HepG2 (cell line): ENCODE data around the gene CMTM8. TPM values are rescaled to one million over a fixed set of nuclear protein-coding genes. Genes with fewer than 3 reads are reported as not detected.

Experiments used
- ARHGAP35 ChIP-seq: sonication (generic); formaldehyde crosslinking; IDR thresholded peaks from 2 replicates; pipeline ENCODE4 v1.9.0; 2022; ENCODE audit warnings: mild to moderate bottlenecking, inconsistent platforms, moderate library complexity, missing genetic modification reagents, borderline replicate concordance
- GPBP1L1 ChIP-seq: sonication (generic); formaldehyde crosslinking; IDR thresholded peaks from 2 replicates; pipeline ENCODE4 v1.5.0; 2020; ENCODE audit warnings: mild to moderate bottlenecking, missing genetic modification reagents
- RNF219 ChIP-seq: sonication (generic); formaldehyde crosslinking; IDR thresholded peaks from 2 replicates; pipeline ENCODE4 v1.5.0; 2020; ENCODE audit warnings: mild to moderate bottlenecking, missing genetic modification reagents
- TRIM24 ChIP-seq: sonication (generic); formaldehyde crosslinking; IDR thresholded peaks from 2 replicates; pipeline ENCODE4 v1.8.0; 2022; ENCODE audit warnings: mild to moderate bottlenecking, missing genetic modification reagents
- ZMAT3 ChIP-seq: sonication (generic); formaldehyde crosslinking; conservative IDR thresholded peaks from 2 replicates; pipeline ENCODE4 v1.7.0; 2021; ENCODE audit warnings: missing genetic modification reagents
- ZNF782 ChIP-seq: sonication (generic); formaldehyde crosslinking; IDR thresholded peaks from 2 replicates; pipeline ENCODE4 v1.4.0; 2020; ENCODE audit warnings: missing genetic modification reagents, mild to moderate bottlenecking, borderline replicate concordance
- polyA plus RNA-seq, 8 experiments: library from polyadenylated mRNA; depleted of rRNA in 3 of 8; stranded (reverse) in 7 of 8; unstranded in 1 of 8; fragments of >200 nt; fragmentation: Illumina TruSeq in 4 of 8; extraction: Trizol in 4 of 8; gene quantifications; 2 replicates each; pipeline versions ENCODE4 v1.2.1 to v1.2.3, GENCODE V29; 2011 to 2016; ENCODE audit warnings: low read depth in 4 of 8, missing spikeins in 1 of 8, mixed read lengths in 1 of 8; ENCODE audit not compliant: insufficient read depth in 1 of 8
- total RNA-seq, 5 experiments: library from RNA; depleted of rRNA; stranded (reverse); fragments of >200 nt; fragmentation: Illumina TruSeq; extraction: Trizol; gene quantifications; 2 replicates each; pipeline ENCODE4 v1.2.3, GENCODE V29; 2016; ENCODE audit warnings: low read depth in 1 of 5
- TF ChIP-seq, protein P1 (sequence below): IDR thresholded peaks from 2 replicates; pipeline ENCODE4 v1.6.1; 2016; ENCODE audit warnings: missing biosample characterization, missing genetic modification reagents, low read depth
- TF ChIP-seq, protein P2 (sequence below): IDR thresholded peaks from 2 replicates; pipeline ENCODE4 v1.6.1; 2016; ENCODE audit warnings: low read depth, borderline replicate concordance

The CMTM8 gene
- total and polyA plus RNA-seq, 2 of the 13 experiments (the other 11 are each of a cell fraction or from before 2014, with no cell fraction given) = 8.9 to 15.8 TPM

DNA sequence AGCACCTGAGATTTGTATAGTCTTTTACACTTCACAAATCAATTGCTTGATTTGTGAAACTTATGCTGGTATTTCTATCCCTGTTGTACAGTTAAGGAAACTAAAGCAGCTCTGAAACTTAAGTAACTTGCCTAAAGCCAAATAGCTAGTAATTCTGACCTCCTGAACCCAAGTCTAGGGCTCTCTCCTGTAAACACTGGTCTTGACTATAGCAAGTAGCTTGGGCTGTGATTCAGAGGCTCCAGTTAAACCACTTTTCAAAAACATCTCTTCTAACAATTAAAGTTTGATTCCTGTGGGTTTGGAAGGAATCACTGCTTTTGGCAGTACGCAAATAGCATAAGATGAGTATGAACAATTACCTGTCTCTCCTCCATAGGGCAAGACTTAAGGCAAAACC is 18.5 kb upstream of the CMTM8 start (continued):
- TF ChIP-seq ZMAT3 = no peak
- TF ChIP-seq, protein P1, sequence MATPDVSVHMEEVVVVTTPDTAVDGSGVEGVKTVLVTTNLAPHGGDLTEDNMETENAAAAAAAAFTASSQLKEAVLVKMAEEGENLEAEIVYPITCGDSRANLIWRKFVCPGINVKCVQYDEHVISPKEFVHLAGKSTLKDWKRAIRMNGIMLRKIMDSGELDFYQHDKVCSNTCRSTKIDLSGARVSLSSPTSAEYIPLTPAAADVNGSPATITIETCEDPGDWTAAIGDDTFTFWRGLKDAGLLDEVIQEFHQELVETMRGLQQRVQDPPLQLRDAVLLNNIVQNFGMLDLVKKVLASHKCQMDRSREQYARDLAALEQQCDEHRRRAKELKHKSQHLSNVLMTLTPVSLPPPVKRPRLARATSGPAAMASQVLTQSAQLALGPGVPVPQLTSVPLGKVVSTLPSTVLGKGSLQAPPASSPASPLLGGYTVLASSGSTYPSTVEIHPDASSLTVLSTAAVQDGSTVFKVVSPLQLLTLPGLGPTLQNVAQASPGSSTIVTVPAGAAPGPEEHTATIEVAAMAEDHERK (CRISPR knock-in tag) = no peak
- TF ChIP-seq GPBP1L1 (CRISPR knock-in tag) = no peak
- no peak for TF ChIP-seq ARHGAP35 (CRISPR knock-in tag)
- TF ChIP-seq TRIM24 (CRISPR knock-in tag) = no peak
- TF ChIP-seq, protein P2, sequence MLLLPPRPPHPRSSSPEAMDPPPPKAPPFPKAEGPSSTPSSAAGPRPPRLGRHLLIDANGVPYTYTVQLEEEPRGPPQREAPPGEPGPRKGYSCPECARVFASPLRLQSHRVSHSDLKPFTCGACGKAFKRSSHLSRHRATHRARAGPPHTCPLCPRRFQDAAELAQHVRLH = no peak
- no peak for TF ChIP-seq ZNF782 (CRISPR knock-in tag)
- TF ChIP-seq RNF219 = no peak
